ENCODE measurements around the gene BUD23. TPM values are rescaled to one million over a fixed set of nuclear protein-coding genes. Genes with fewer than 3 reads are reported as not detected.

BUD23 gene
- total RNA-seq, 1 experiment from 2014 or later = 78.1 TPM

DNA sequence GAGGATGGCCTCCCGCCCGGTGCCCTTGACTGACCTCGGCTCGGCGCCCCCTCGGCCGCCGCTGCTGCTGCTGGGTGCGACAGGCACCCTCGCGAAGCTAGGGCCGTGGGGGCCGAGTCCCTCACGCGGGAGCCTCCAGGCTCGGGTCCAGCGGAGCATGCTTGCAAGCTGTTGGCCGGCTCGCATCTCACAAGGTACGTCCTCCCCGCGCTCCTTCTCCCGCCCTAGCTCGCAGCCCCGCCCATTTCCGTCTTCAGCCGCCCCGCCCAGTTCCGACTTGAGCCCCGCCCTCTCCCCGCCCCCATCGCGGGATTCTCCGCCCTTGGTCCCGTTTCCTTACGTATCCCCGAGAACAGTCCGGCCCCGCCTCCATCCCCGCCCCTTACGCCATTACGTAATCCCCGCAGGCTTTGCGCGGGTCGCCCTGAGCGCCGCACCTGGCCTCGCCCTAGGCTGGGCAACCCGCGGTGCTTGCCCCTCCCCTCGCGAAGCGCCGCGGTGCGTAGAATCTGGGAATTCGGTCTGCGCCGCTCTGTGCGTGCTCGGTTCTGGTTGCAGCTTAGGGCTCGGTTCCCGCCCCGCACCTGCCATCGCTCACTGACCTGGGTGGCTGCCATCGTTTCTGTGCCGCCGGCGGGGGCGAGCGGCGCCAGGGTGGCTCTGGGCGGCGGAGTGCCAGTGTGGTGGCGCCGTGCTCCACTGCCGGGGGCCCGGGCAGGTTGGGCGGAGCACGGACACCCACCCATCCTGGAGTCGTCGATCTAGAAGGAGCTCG, 55.4 kb downstream of the BUD23 start, which contains the start of gene ABHD11:
TSS of gene ABHD11 (minus strand) at position 191 of the 775 bp plus-strand sequence. CDS start at position 159, 32 bp downstream.
- no peaks in the 10 kb centered on the region for H3K9me3 ChIP-seq (ENCODE audit: control insufficient read depth, low read depth, low read length)
- H3K4me3 Mint-ChIP-seq = peak within 1 kb of the TSS; percentile 93 to 96
- H4K20me1 ChIP-seq (ENCODE audit: control insufficient read depth, insufficient read depth, insufficient read length) = no peaks in the 10 kb centered on the region
- peak within 1 kb of the TSS; percentile 53 for H2BK12ac ChIP-seq (ENCODE audit: insufficient read length, low read depth, low read length)
- peak within 1 kb of the TSS; percentile 44 for H2AK5ac ChIP-seq (ENCODE audit: insufficient read length, low read length)
- H3K14ac ChIP-seq (ENCODE audit: insufficient read depth, low read length) = peak within 1 kb of the TSS; percentile 97
- H3K56ac ChIP-seq (ENCODE audit: insufficient read length, low read depth, low read length) = no peak within 1 kb of the TSS
- peak within 1 kb of the TSS; percentile 96 to 99 (median 99) for H3K27ac Mint-ChIP-seq
- peaks cover 15% of the 10 kb centered on the region for H3K27me3 Mint-ChIP-seq (ENCODE audit: low read depth)
- TF ChIP-seq, protein P1, sequence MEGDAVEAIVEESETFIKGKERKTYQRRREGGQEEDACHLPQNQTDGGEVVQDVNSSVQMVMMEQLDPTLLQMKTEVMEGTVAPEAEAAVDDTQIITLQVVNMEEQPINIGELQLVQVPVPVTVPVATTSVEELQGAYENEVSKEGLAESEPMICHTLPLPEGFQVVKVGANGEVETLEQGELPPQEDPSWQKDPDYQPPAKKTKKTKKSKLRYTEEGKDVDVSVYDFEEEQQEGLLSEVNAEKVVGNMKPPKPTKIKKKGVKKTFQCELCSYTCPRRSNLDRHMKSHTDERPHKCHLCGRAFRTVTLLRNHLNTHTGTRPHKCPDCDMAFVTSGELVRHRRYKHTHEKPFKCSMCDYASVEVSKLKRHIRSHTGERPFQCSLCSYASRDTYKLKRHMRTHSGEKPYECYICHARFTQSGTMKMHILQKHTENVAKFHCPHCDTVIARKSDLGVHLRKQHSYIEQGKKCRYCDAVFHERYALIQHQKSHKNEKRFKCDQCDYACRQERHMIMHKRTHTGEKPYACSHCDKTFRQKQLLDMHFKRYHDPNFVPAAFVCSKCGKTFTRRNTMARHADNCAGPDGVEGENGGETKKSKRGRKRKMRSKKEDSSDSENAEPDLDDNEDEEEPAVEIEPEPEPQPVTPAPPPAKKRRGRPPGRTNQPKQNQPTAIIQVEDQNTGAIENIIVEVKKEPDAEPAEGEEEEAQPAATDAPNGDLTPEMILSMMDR (conservative IDR thresholded peaks at IDR 0.05) = no peak
- H3K27ac ChIP-seq (ENCODE audit: insufficient read length, low read depth, low read length) = no peak within 1 kb of the TSS
- peaks cover 0 to 2% of the 10 kb centered on the region in 2 experiments; a peak in 1 of 5 replicates for H3K9me3 Mint-ChIP-seq
- H3K79me2 ChIP-seq (ENCODE audit: insufficient read depth, low read length) = no peaks in the 10 kb centered on the region
- no peak within 1 kb of the TSS for H2BK5ac ChIP-seq (ENCODE audit: insufficient read length, low read length)
- no peaks in the 10 kb centered on the region; the same call in 1 of the 2 replicates for H3K27me3 ChIP-seq (ENCODE audit: insufficient read depth, low read length)
- peak within 1 kb of the TSS; percentile 56 for H3K4me2 ChIP-seq (ENCODE audit: insufficient read depth, insufficient read length, low read length)
- H3K4me1 Mint-ChIP-seq = peaks cover 33 to 48% of the 10 kb centered on the region in 2 experiments
- WGBS (ENCODE audit: extremely low coverage, insufficient read length, low lambda C conversion rate) = no CpG with 5 or more reads among the region's 84 CpGs
- no peak within 1 kb of the TSS for H4K8ac ChIP-seq (replicated peaks; ENCODE audit: insufficient read length, low read depth, low read length)
- no peak within 1 kb of the TSS for H2BK20ac ChIP-seq (ENCODE audit: low read depth, low read length, poor library complexity, severe bottlenecking)
- peak within 1 kb of the TSS; percentile 76 for H3K9ac ChIP-seq (ENCODE audit: extremely low read depth, insufficient read length, low read length)
- no peak within 1 kb of the TSS for H2BK120ac ChIP-seq (ENCODE audit: low read depth, low read length, poor library complexity, severe bottlenecking)
- H3K79me1 ChIP-seq (ENCODE audit: insufficient read depth, low read depth, low read length, poor library complexity, severe bottlenecking) = no peaks in the 10 kb centered on the region
- H3K4me1 ChIP-seq (ENCODE audit: insufficient read depth, low read length) = peaks cover 8% of the 10 kb centered on the region; the same call in 1 of the 2 replicates
- peak; percentile 98 for DNase-seq
- peaks cover 6 to 23% (median 20%) of the 10 kb centered on the region in 3 experiments for H3K36me3 Mint-ChIP-seq (ENCODE audit: insufficient read depth in 1 of 3, low read depth in 3 of 3)
- H2BK15ac ChIP-seq (ENCODE audit: low read depth, low read length) = no peak within 1 kb of the TSS
- no peak within 1 kb of the TSS for H3T11ph ChIP-seq (ENCODE audit: low read length)
- H4K91ac ChIP-seq (ENCODE audit: insufficient read length, low read depth, low read length) = peak within 1 kb of the TSS; percentile 97
- H3K18ac ChIP-seq (ENCODE audit: insufficient read length, low read depth, low read length) = peak within 1 kb of the TSS; percentile 98
- peak within 1 kb of the TSS; percentile 24 for H4K5ac ChIP-seq (ENCODE audit: insufficient read length, low read depth, low read length)
- H3K4ac ChIP-seq (ENCODE audit: low read depth, low read length) = peak within 1 kb of the TSS; percentile 61; the same call in 1 of the 2 replicates
- H3K23ac ChIP-seq (ENCODE audit: insufficient read length, low read depth, low read length) = no peak within 1 kb of the TSS
- H3K23me2 ChIP-seq (ENCODE audit: insufficient read length, low read depth, low read length, poor library complexity, severe bottlenecking) = peaks cover 10% of the 10 kb centered on the region
- H2AFZ ChIP-seq (ENCODE audit: low read length) = no peak within 1 kb of the TSS
